H9 (cell line): ENCODE data around the gene CDC42EP3. TPM values are rescaled to one million over a fixed set of nuclear protein-coding genes. Genes with fewer than 3 reads are reported as not detected.

Experiments used
- DNase-seq: peaks from one replicate; pipeline ENCODE4 v3.0.0-alpha.2; 2017
- H2AFZ ChIP-seq: one replicate; pipeline ENCODE4 v1.6.1; 2013; ENCODE audit warnings: mild to moderate bottlenecking, low read length, control low read depth, moderate library complexity
- H2AK5ac ChIP-seq: 2 replicates; pipeline ENCODE4 v1.6.1; 2013; ENCODE audit warnings: low read length, control low read depth, mixed read lengths; ENCODE audit not compliant: insufficient read length
- H2BK120ac ChIP-seq: one replicate; pipeline ENCODE4 v1.6.1; 2013; ENCODE audit warnings: low read depth, mild to moderate bottlenecking, low read length, control low read depth, inconsistent platforms; ENCODE audit not compliant: poor library complexity, severe bottlenecking
- H2BK12ac ChIP-seq: 2 replicates; pipeline ENCODE4 v1.6.1; 2013; ENCODE audit warnings: low read length, control low read depth, mixed read lengths, low read depth; ENCODE audit not compliant: insufficient read length
- H2BK15ac ChIP-seq: 2 replicates; pipeline ENCODE4 v1.6.1; 2013; ENCODE audit warnings: low read depth, low read length, control low read depth
- H2BK20ac ChIP-seq: one replicate; pipeline ENCODE4 v1.6.1; 2013; ENCODE audit warnings: low read depth, mild to moderate bottlenecking, low read length, control low read depth, inconsistent platforms; ENCODE audit not compliant: poor library complexity, severe bottlenecking
- H2BK5ac ChIP-seq: 2 replicates; pipeline ENCODE4 v1.6.1; 2013; ENCODE audit warnings: low read length, control low read depth, mixed read lengths; ENCODE audit not compliant: insufficient read length
- H3K14ac ChIP-seq: 2 replicates; pipeline ENCODE4 v1.6.1; 2013; ENCODE audit warnings: low read length, control low read depth; ENCODE audit not compliant: insufficient read depth
- H3K18ac ChIP-seq: 2 replicates; pipeline ENCODE4 v1.6.1; 2013; ENCODE audit warnings: low read depth, mild to moderate bottlenecking, mixed read lengths, low read length, control low read depth; ENCODE audit not compliant: insufficient read length
- H3K23ac ChIP-seq: 2 replicates; pipeline ENCODE4 v1.6.1; 2013; ENCODE audit warnings: low read length, control low read depth, mixed read lengths, low read depth; ENCODE audit not compliant: insufficient read length
- H3K23me2 ChIP-seq: 2 replicates; pipeline ENCODE4 v1.6.1; 2013; ENCODE audit warnings: low read depth, mild to moderate bottlenecking, mixed read lengths, low read length, control low read depth; ENCODE audit not compliant: insufficient read length, poor library complexity, severe bottlenecking
- H3K27ac ChIP-seq: 2 replicates; pipeline ENCODE4 v1.5.1; 2013; ENCODE audit warnings: low read length, control low read depth, mixed read lengths, low read depth; ENCODE audit not compliant: insufficient read length
- H3K27me3 ChIP-seq: 2 replicates; pipeline ENCODE4 v1.6.1; 2013; ENCODE audit warnings: low read length, control low read depth, inconsistent platforms; ENCODE audit not compliant: insufficient read depth
- H3K4ac ChIP-seq: 2 replicates; pipeline ENCODE4 v1.6.1; 2013; ENCODE audit warnings: low read depth, mild to moderate bottlenecking, control low read depth, inconsistent platforms, low read length, moderate library complexity
- H3K4me1 ChIP-seq: 2 replicates; pipeline ENCODE4 v1.6.1; 2013; ENCODE audit warnings: low read length, control low read depth, inconsistent platforms; ENCODE audit not compliant: insufficient read depth
- H3K4me2 ChIP-seq: 2 replicates; pipeline ENCODE4 v1.6.1; 2013; ENCODE audit warnings: low read length, control low read depth, mixed read lengths; ENCODE audit not compliant: insufficient read length, insufficient read depth
- H3K56ac ChIP-seq: 2 replicates; pipeline ENCODE4 v1.6.1; 2013; ENCODE audit warnings: low read depth, mild to moderate bottlenecking, mixed read lengths, low read length, control low read depth; ENCODE audit not compliant: insufficient read length
- H3K79me1 ChIP-seq: 2 replicates; pipeline ENCODE4 v1.6.1; 2013; ENCODE audit warnings: low read depth, mild to moderate bottlenecking, moderate library complexity, low read length, control low read depth, inconsistent platforms; ENCODE audit not compliant: insufficient read depth, poor library complexity, severe bottlenecking
- H3K79me2 ChIP-seq: 2 replicates; pipeline ENCODE4 v1.6.1; 2013; ENCODE audit warnings: low read length, control low read depth, inconsistent platforms; ENCODE audit not compliant: insufficient read depth
- H3K9ac ChIP-seq: 2 replicates; pipeline ENCODE4 v1.6.1; 2013; ENCODE audit warnings: low read length, control low read depth, mixed read lengths; ENCODE audit not compliant: insufficient read length; ENCODE audit errors: extremely low read depth
- H3K9me3 ChIP-seq: one replicate; pipeline ENCODE4 v1.6.1; 2013; ENCODE audit warnings: low read depth, low read length, inconsistent platforms; ENCODE audit not compliant: control insufficient read depth
- H3T11ph ChIP-seq: one replicate; pipeline ENCODE4 v1.6.1; 2013; ENCODE audit warnings: mild to moderate bottlenecking, low read length, control low read depth, inconsistent platforms
- H4K20me1 ChIP-seq: one replicate; pipeline ENCODE4 v1.6.1; 2013; ENCODE audit not compliant: control insufficient read depth, insufficient read length, insufficient read depth
- H4K5ac ChIP-seq: 2 replicates; pipeline ENCODE4 v1.6.1; 2013; ENCODE audit warnings: low read depth, mild to moderate bottlenecking, mixed read lengths, low read length, control low read depth; ENCODE audit not compliant: insufficient read length
- H4K8ac ChIP-seq: replicated peaks from 2 replicates; pipeline ENCODE4 v1.6.1; 2013; ENCODE audit warnings: low read length, control low read depth, mixed read lengths, low read depth; ENCODE audit not compliant: insufficient read length
- H4K91ac ChIP-seq: 2 replicates; pipeline ENCODE4 v1.6.1; 2013; ENCODE audit warnings: low read depth, mild to moderate bottlenecking, moderate library complexity, mixed read lengths, low read length, control low read depth; ENCODE audit not compliant: insufficient read length
- H3K27ac Mint-ChIP-seq, 3 experiments: 2 replicates in 2 of 3; 3 replicates in 1 of 3; pipeline ENCODE4 v1.8.0; 2020 to 2021; ENCODE audit warnings: mixed read lengths in 3 of 3, mild to moderate bottlenecking in 1 of 3, moderate library complexity in 1 of 3
- H3K27me3 Mint-ChIP-seq: 2 replicates; pipeline ENCODE4 v1.8.0; 2021; ENCODE audit warnings: low read depth, mild to moderate bottlenecking, moderate library complexity, mixed read lengths
- H3K36me3 Mint-ChIP-seq, 3 experiments: 2 replicates in 2 of 3; 3 replicates in 1 of 3; pipeline ENCODE4 v1.8.0; 2020 to 2021; ENCODE audit warnings: low read depth in 3 of 3, mixed read lengths in 3 of 3; ENCODE audit not compliant: insufficient read depth in 1 of 3
- H3K4me1 Mint-ChIP-seq, 2 experiments: 2 replicates each; pipeline ENCODE4 v1.8.0; 2020; ENCODE audit warnings: mixed read lengths in 2 of 2
- H3K4me3 Mint-ChIP-seq, 2 experiments: 2 replicates in 1 of 2; 3 replicates in 1 of 2; pipeline ENCODE4 v1.8.0; 2020 to 2021; ENCODE audit warnings: mild to moderate bottlenecking in 2 of 2, mixed read lengths in 2 of 2, moderate library complexity in 1 of 2
- H3K9me3 Mint-ChIP-seq, 2 experiments: 2 replicates in 1 of 2; 3 replicates in 1 of 2; pipeline ENCODE4 v1.8.0; 2020; ENCODE audit warnings: mild to moderate bottlenecking in 2 of 2, mixed read lengths in 2 of 2, moderate library complexity in 1 of 2
- CTCF ChIP-seq: fragments of 200-600 bp; sonication (generic); conservative IDR thresholded peaks from 3 replicates; pipeline ENCODE4 v1.8.0; 2021; ENCODE audit warnings: antibody characterized with exemption, mild to moderate bottlenecking
- total RNA-seq: library from RNA; stranded (reverse); gene quantifications from 2 replicates; pipeline ENCODE4 v1.2.1, GENCODE V29; 2021

The CDC42EP3 gene
- total RNA-seq, 1 experiment from 2014 or later = 61.5 TPM

- Histone ChIP-seq H3K27me3 (no peaks in the 10 kb centered on the region), H3K9me3 (no peaks in the 10 kb centered on the region), H4K8ac (no peak overlapping the region), H3K4ac (no peak overlapping the region), H3T11ph (no peak overlapping the region), H4K5ac (no peak overlapping the region), H2BK120ac (no peak overlapping the region), H2AFZ (no peak overlapping the region), H4K91ac (no peak overlapping the region), H3K27ac (no peak overlapping the region), H3K9ac (no peak overlapping the region), H4K20me1 (no peaks in the 10 kb centered on the region), H2BK12ac (no peak overlapping the region), H3K23me2 (no peaks in the 10 kb centered on the region), H2BK15ac (no peak overlapping the region), H2AK5ac (no peak overlapping the region), H3K79me1 (no peaks in the 10 kb centered on the region), H3K23ac (no peak overlapping the region), H2BK20ac (no peak overlapping the region), H2BK5ac (no peak overlapping the region), H3K79me2 (no peaks in the 10 kb centered on the region), H3K18ac (no peak overlapping the region), H3K4me2 (no peak overlapping the region), H3K4me1 (no peaks in the 10 kb centered on the region), H3K56ac (no peak overlapping the region), H3K14ac (no peak overlapping the region)
- peaks cover 8 to 19% of the 10 kb centered on the region in 2 experiments for H3K4me1 Mint-ChIP-seq
- H3K27ac Mint-ChIP-seq = no peak overlapping the region
- no peaks in the 10 kb centered on the region; the same call in 1 of the 2 replicates for H3K27me3 Mint-ChIP-seq
- no peaks in the 10 kb centered on the region for H3K36me3 Mint-ChIP-seq
- no peak for TF ChIP-seq CTCF
- H3K4me3 Mint-ChIP-seq = no peak overlapping the region
- H3K9me3 Mint-ChIP-seq = peaks cover 0 to 1% of the 10 kb centered on the region in 2 experiments; a peak in 1 of 5 replicates
- DNase-seq = no peak
These were observed 21.3 kb upstream of the CDC42EP3 start for GRCh38 chr2:37692711-37693110.
